AG04450 (cell line): Measurements from ENCODE around the gene SCMH1. TPM values are rescaled to one million over a fixed set of nuclear protein-coding genes. Genes with fewer than 3 reads are reported as not detected.

Experiments
- CTCF ChIA-PET: fragments of 300-600, 350-600 bp; formaldehyde crosslinking; extraction: SDS; loops from one replicate; lab custom pipeline; 2022; ENCODE audit warnings: antibody characterized with exemption, inconsistent platforms; lab: Charles Lee
- POLR2A ChIA-PET: fragments of 350-600 bp; formaldehyde crosslinking; extraction: SDS; loops from one replicate; lab custom pipeline; 2021; ENCODE audit warnings: antibody characterized with exemption, inconsistent platforms; lab: Yijun Ruan, JAX
- DNase-seq: peaks from one replicate; pipeline ENCODE4 v3.0.0-alpha.2; 2011; ENCODE audit warnings: low read depth, low spot score
- H3K27ac ChIP-seq: one replicate; pipeline ENCODE4 v1.5.1; 2012; ENCODE audit warnings: low read depth, low read length, control low read depth
- H3K27me3 ChIP-seq: one replicate; pipeline ENCODE4 v1.6.0; 2012; ENCODE audit warnings: low read length; ENCODE audit not compliant: control insufficient read depth, insufficient read depth
- H3K4me3 ChIP-seq: 2 replicates; pipeline ENCODE4 v1.5.1; 2011; ENCODE audit warnings: mild to moderate bottlenecking, low read depth, low read length, control low read depth
- H3K9me3 ChIP-seq: 2 replicates; pipeline ENCODE4 v1.5.1; 2012; ENCODE audit warnings: low read length; ENCODE audit not compliant: control insufficient read depth, insufficient read depth
- CTCF ChIP-seq: IDR thresholded peaks from 2 replicates; pipeline ENCODE4 v1.5.1; 2011; ENCODE audit warnings: low read depth, low read length, control low read depth, inconsistent platforms
- polyA plus RNA-seq: library from polyadenylated mRNA; depleted of rRNA; stranded (reverse); fragments of >200 nt; gene quantifications from 2 replicates; pipeline ENCODE4 v1.2.3, GENCODE V29; 2011

The SCMH1 gene
- polyA plus RNA-seq, 1 experiment = 32.1 TPM

- POLR2A ChIA-PET = no interaction called here
- Histone ChIP-seq H3K4me3 (no peak overlapping the region), H3K27ac (no peak overlapping the region), H3K9me3 (peaks cover 5% of the 10 kb centered on the region; the same call in 1 of the 2 replicates), H3K27me3 (no peaks in the 10 kb centered on the region)
- CTCF ChIA-PET = no interaction called here
- no peak for TF ChIP-seq CTCF
- DNase-seq = no peak
Measured at GRCh38 chr1:41222496-41222895, 19.6 kb downstream of the SCMH1 start.

GRCh38 chr1:41221995-41222394, 20.1 kb downstream of the SCMH1 start:
- no peak for DNase-seq
- ChIA-PET CTCF (no interaction called here), POLR2A (no interaction called here)
- TF ChIP-seq CTCF = no peak
- Histone ChIP-seq H3K4me3 (no peak overlapping the region), H3K27ac (no peak overlapping the region), H3K27me3 (no peaks in the 10 kb centered on the region), H3K9me3 (peaks cover 5% of the 10 kb centered on the region; the same call in 1 of the 2 replicates)

- Histone ChIP-seq H3K27ac (no peak overlapping the region), H3K4me3 (no peak overlapping the region), H3K27me3 (no peaks in the 10 kb centered on the region), H3K9me3 (peaks cover 5% of the 10 kb centered on the region; the same call in 1 of the 2 replicates)
- no peak for DNase-seq
- ChIA-PET POLR2A (no interaction called here), CTCF (no interaction called here)
- no peak for TF ChIP-seq CTCF
Measured at GRCh38 chr1:41218152-41218551, 24.0 kb downstream of the SCMH1 start.

- TF ChIP-seq CTCF = no peak
- no peak overlapping the region for H3K4me3 ChIP-seq
- ChIA-PET POLR2A (no interaction called here), CTCF (no interaction called here)
- no peak overlapping the region for H3K27ac ChIP-seq
- DNase-seq = no peak
- H3K9me3 ChIP-seq = peaks cover 5% of the 10 kb centered on the region; the same call in 1 of the 2 replicates
- H3K27me3 ChIP-seq = no peaks in the 10 kb centered on the region
Measured at GRCh38 chr1:41217441-41217840, 24.7 kb downstream of the SCMH1 start.

GRCh38 chr1:41215623-41216022, 26.5 kb downstream of the SCMH1 start:
- Histone ChIP-seq H3K27ac (no peak overlapping the region), H3K27me3 (no peaks in the 10 kb centered on the region), H3K4me3 (no peak overlapping the region), H3K9me3 (peaks cover 5% of the 10 kb centered on the region; the same call in 1 of the 2 replicates)
- ChIA-PET CTCF (interaction anchor here (1.0 kb wide), 1 partner anchor 25 kb away, joined by 5 read pairs; no protein-coding TSS in a partner anchor), POLR2A (no interaction called here)
- TF ChIP-seq CTCF = no peak
- no peak for DNase-seq
